H9 (cell line): Measurements from ENCODE around the gene GLS2. TPM values are rescaled to one million over a fixed set of nuclear protein-coding genes. Genes with fewer than 3 reads are reported as not detected.

Source experiments
- DNase-seq: peaks from one replicate; pipeline ENCODE4 v3.0.0-alpha.2; 2017
- H2AFZ ChIP-seq: one replicate; pipeline ENCODE4 v1.6.1; 2013; ENCODE audit warnings: mild to moderate bottlenecking, low read length, control low read depth, moderate library complexity
- H2AK5ac ChIP-seq: 2 replicates; pipeline ENCODE4 v1.6.1; 2013; ENCODE audit warnings: low read length, control low read depth, mixed read lengths; ENCODE audit not compliant: insufficient read length
- H2BK120ac ChIP-seq: one replicate; pipeline ENCODE4 v1.6.1; 2013; ENCODE audit warnings: low read depth, mild to moderate bottlenecking, low read length, control low read depth, inconsistent platforms; ENCODE audit not compliant: poor library complexity, severe bottlenecking
- H2BK12ac ChIP-seq: 2 replicates; pipeline ENCODE4 v1.6.1; 2013; ENCODE audit warnings: low read length, control low read depth, mixed read lengths, low read depth; ENCODE audit not compliant: insufficient read length
- H2BK15ac ChIP-seq: 2 replicates; pipeline ENCODE4 v1.6.1; 2013; ENCODE audit warnings: low read depth, low read length, control low read depth
- H2BK20ac ChIP-seq: one replicate; pipeline ENCODE4 v1.6.1; 2013; ENCODE audit warnings: low read depth, mild to moderate bottlenecking, low read length, control low read depth, inconsistent platforms; ENCODE audit not compliant: poor library complexity, severe bottlenecking
- H2BK5ac ChIP-seq: 2 replicates; pipeline ENCODE4 v1.6.1; 2013; ENCODE audit warnings: low read length, control low read depth, mixed read lengths; ENCODE audit not compliant: insufficient read length
- H3K14ac ChIP-seq: 2 replicates; pipeline ENCODE4 v1.6.1; 2013; ENCODE audit warnings: low read length, control low read depth; ENCODE audit not compliant: insufficient read depth
- H3K18ac ChIP-seq: 2 replicates; pipeline ENCODE4 v1.6.1; 2013; ENCODE audit warnings: low read depth, mild to moderate bottlenecking, mixed read lengths, low read length, control low read depth; ENCODE audit not compliant: insufficient read length
- H3K23ac ChIP-seq: 2 replicates; pipeline ENCODE4 v1.6.1; 2013; ENCODE audit warnings: low read length, control low read depth, mixed read lengths, low read depth; ENCODE audit not compliant: insufficient read length
- H3K23me2 ChIP-seq: 2 replicates; pipeline ENCODE4 v1.6.1; 2013; ENCODE audit warnings: low read depth, mild to moderate bottlenecking, mixed read lengths, low read length, control low read depth; ENCODE audit not compliant: insufficient read length, poor library complexity, severe bottlenecking
- H3K27ac ChIP-seq: 2 replicates; pipeline ENCODE4 v1.5.1; 2013; ENCODE audit warnings: low read length, control low read depth, mixed read lengths, low read depth; ENCODE audit not compliant: insufficient read length
- H3K27me3 ChIP-seq: 2 replicates; pipeline ENCODE4 v1.6.1; 2013; ENCODE audit warnings: low read length, control low read depth, inconsistent platforms; ENCODE audit not compliant: insufficient read depth
- H3K4ac ChIP-seq: 2 replicates; pipeline ENCODE4 v1.6.1; 2013; ENCODE audit warnings: low read depth, mild to moderate bottlenecking, control low read depth, inconsistent platforms, low read length, moderate library complexity
- H3K4me1 ChIP-seq: 2 replicates; pipeline ENCODE4 v1.6.1; 2013; ENCODE audit warnings: low read length, control low read depth, inconsistent platforms; ENCODE audit not compliant: insufficient read depth
- H3K4me2 ChIP-seq: 2 replicates; pipeline ENCODE4 v1.6.1; 2013; ENCODE audit warnings: low read length, control low read depth, mixed read lengths; ENCODE audit not compliant: insufficient read length, insufficient read depth
- H3K56ac ChIP-seq: 2 replicates; pipeline ENCODE4 v1.6.1; 2013; ENCODE audit warnings: low read depth, mild to moderate bottlenecking, mixed read lengths, low read length, control low read depth; ENCODE audit not compliant: insufficient read length
- H3K79me1 ChIP-seq: 2 replicates; pipeline ENCODE4 v1.6.1; 2013; ENCODE audit warnings: low read depth, mild to moderate bottlenecking, moderate library complexity, low read length, control low read depth, inconsistent platforms; ENCODE audit not compliant: insufficient read depth, poor library complexity, severe bottlenecking
- H3K79me2 ChIP-seq: 2 replicates; pipeline ENCODE4 v1.6.1; 2013; ENCODE audit warnings: low read length, control low read depth, inconsistent platforms; ENCODE audit not compliant: insufficient read depth
- H3K9ac ChIP-seq: 2 replicates; pipeline ENCODE4 v1.6.1; 2013; ENCODE audit warnings: low read length, control low read depth, mixed read lengths; ENCODE audit not compliant: insufficient read length; ENCODE audit errors: extremely low read depth
- H3K9me3 ChIP-seq: one replicate; pipeline ENCODE4 v1.6.1; 2013; ENCODE audit warnings: low read depth, low read length, inconsistent platforms; ENCODE audit not compliant: control insufficient read depth
- H3T11ph ChIP-seq: one replicate; pipeline ENCODE4 v1.6.1; 2013; ENCODE audit warnings: mild to moderate bottlenecking, low read length, control low read depth, inconsistent platforms
- H4K20me1 ChIP-seq: one replicate; pipeline ENCODE4 v1.6.1; 2013; ENCODE audit not compliant: control insufficient read depth, insufficient read length, insufficient read depth
- H4K5ac ChIP-seq: 2 replicates; pipeline ENCODE4 v1.6.1; 2013; ENCODE audit warnings: low read depth, mild to moderate bottlenecking, mixed read lengths, low read length, control low read depth; ENCODE audit not compliant: insufficient read length
- H4K8ac ChIP-seq: replicated peaks from 2 replicates; pipeline ENCODE4 v1.6.1; 2013; ENCODE audit warnings: low read length, control low read depth, mixed read lengths, low read depth; ENCODE audit not compliant: insufficient read length
- H4K91ac ChIP-seq: 2 replicates; pipeline ENCODE4 v1.6.1; 2013; ENCODE audit warnings: low read depth, mild to moderate bottlenecking, moderate library complexity, mixed read lengths, low read length, control low read depth; ENCODE audit not compliant: insufficient read length
- H3K27ac Mint-ChIP-seq, 3 experiments: 2 replicates in 2 of 3; 3 replicates in 1 of 3; pipeline ENCODE4 v1.8.0; 2020 to 2021; ENCODE audit warnings: mixed read lengths in 3 of 3, mild to moderate bottlenecking in 1 of 3, moderate library complexity in 1 of 3
- H3K27me3 Mint-ChIP-seq: 2 replicates; pipeline ENCODE4 v1.8.0; 2021; ENCODE audit warnings: low read depth, mild to moderate bottlenecking, moderate library complexity, mixed read lengths
- H3K36me3 Mint-ChIP-seq, 3 experiments: 2 replicates in 2 of 3; 3 replicates in 1 of 3; pipeline ENCODE4 v1.8.0; 2020 to 2021; ENCODE audit warnings: low read depth in 3 of 3, mixed read lengths in 3 of 3; ENCODE audit not compliant: insufficient read depth in 1 of 3
- H3K4me1 Mint-ChIP-seq, 2 experiments: 2 replicates each; pipeline ENCODE4 v1.8.0; 2020; ENCODE audit warnings: mixed read lengths in 2 of 2
- H3K4me3 Mint-ChIP-seq, 2 experiments: 2 replicates in 1 of 2; 3 replicates in 1 of 2; pipeline ENCODE4 v1.8.0; 2020 to 2021; ENCODE audit warnings: mild to moderate bottlenecking in 2 of 2, mixed read lengths in 2 of 2, moderate library complexity in 1 of 2
- H3K9me3 Mint-ChIP-seq, 2 experiments: 2 replicates in 1 of 2; 3 replicates in 1 of 2; pipeline ENCODE4 v1.8.0; 2020; ENCODE audit warnings: mild to moderate bottlenecking in 2 of 2, mixed read lengths in 2 of 2, moderate library complexity in 1 of 2
- WGBS: extraction: QIAGEN DNeasy Blood & Tissue Kit; methylation state at CpG from one replicate; pipeline ENCODE4 v1.1.7; 2013; ENCODE audit warnings: missing lambda C conversion rate, low lambda C conversion rate, mixed read lengths; ENCODE audit not compliant: insufficient read length; ENCODE audit errors: extremely low coverage; 5-methylcytosine and 5-hydroxymethylcytosine counted together
- long read RNA-seq: library from polyadenylated mRNA; unstranded; transcript quantifications from one replicate; pipeline ENCODE4 v2.0.0, GENCODE V29; 2020
- total RNA-seq: library from RNA; stranded (reverse); gene quantifications from 2 replicates; pipeline ENCODE4 v1.2.1, GENCODE V29; 2021
- TF ChIP-seq, protein P1 (sequence below): fragments of 200-600 bp; sonication (generic); conservative IDR thresholded peaks from 3 replicates; pipeline ENCODE4 v1.8.0; 2021; ENCODE audit warnings: antibody characterized with exemption, mild to moderate bottlenecking

The GLS2 gene
- total RNA-seq: 15.9 and 17.0 TPM in 2 replicates
- long read RNA-seq, transcript GLS2-217 (17 exons, 2,518 nt): minor isoform, 22 of 174 reads
- long read RNA-seq, transcript GLS2-201 (18 exons, 2,623 nt): major isoform, 97 of 174 reads
- long read RNA-seq, partial matches to known transcripts: 3 of 174 reads
- long read RNA-seq, other reads (novel, unspliced or antisense): 50 of 174 reads

- Histone ChIP-seq H4K20me1 (no peaks in the 10 kb centered on the region), H4K8ac (no peak within 1 kb of the TSS), H3K14ac (peak within 1 kb of the TSS; percentile 87; the same call in 1 of the 2 replicates), H3K27ac (no peak within 1 kb of the TSS), H3K56ac (no peak within 1 kb of the TSS), H3K79me1 (no peaks in the 10 kb centered on the region), H2BK5ac (no peak within 1 kb of the TSS), H2AFZ (peak within 1 kb of the TSS; percentile 17), H3K23ac (no peak within 1 kb of the TSS), H2AK5ac (no peak within 1 kb of the TSS), H3K27me3 (peaks cover 22% of the 10 kb centered on the region; the same call in 1 of the 2 replicates), H3K9me3 (no peaks in the 10 kb centered on the region), H3K18ac (peak within 1 kb of the TSS; percentile 85), H3K4me2 (peak within 1 kb of the TSS; percentile 85), H4K5ac (no peak within 1 kb of the TSS), H2BK20ac (no peak within 1 kb of the TSS), H2BK12ac (no peak within 1 kb of the TSS), H2BK120ac (no peak within 1 kb of the TSS), H3K9ac (peak within 1 kb of the TSS; percentile 69), H3K4me1 (no peaks in the 10 kb centered on the region), H3T11ph (no peak within 1 kb of the TSS), H4K91ac (no peak within 1 kb of the TSS), H2BK15ac (no peak within 1 kb of the TSS), H3K4ac (no peak within 1 kb of the TSS), H3K23me2 (peaks cover 11% of the 10 kb centered on the region), H3K79me2 (no peaks in the 10 kb centered on the region)
- peak within 1 kb of the TSS in 1 of 3 experiments; percentile 88; a peak in 2 of 7 replicates for H3K27ac Mint-ChIP-seq
- TF ChIP-seq, protein P1, sequence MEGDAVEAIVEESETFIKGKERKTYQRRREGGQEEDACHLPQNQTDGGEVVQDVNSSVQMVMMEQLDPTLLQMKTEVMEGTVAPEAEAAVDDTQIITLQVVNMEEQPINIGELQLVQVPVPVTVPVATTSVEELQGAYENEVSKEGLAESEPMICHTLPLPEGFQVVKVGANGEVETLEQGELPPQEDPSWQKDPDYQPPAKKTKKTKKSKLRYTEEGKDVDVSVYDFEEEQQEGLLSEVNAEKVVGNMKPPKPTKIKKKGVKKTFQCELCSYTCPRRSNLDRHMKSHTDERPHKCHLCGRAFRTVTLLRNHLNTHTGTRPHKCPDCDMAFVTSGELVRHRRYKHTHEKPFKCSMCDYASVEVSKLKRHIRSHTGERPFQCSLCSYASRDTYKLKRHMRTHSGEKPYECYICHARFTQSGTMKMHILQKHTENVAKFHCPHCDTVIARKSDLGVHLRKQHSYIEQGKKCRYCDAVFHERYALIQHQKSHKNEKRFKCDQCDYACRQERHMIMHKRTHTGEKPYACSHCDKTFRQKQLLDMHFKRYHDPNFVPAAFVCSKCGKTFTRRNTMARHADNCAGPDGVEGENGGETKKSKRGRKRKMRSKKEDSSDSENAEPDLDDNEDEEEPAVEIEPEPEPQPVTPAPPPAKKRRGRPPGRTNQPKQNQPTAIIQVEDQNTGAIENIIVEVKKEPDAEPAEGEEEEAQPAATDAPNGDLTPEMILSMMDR: no peak
- peaks cover 11 to 13% of the 10 kb centered on the region in 2 experiments for H3K4me1 Mint-ChIP-seq
- H3K4me3 Mint-ChIP-seq: peak within 1 kb of the TSS; percentile 75 to 95
- peaks cover 3 to 8% (median 3%) of the 10 kb centered on the region in 3 experiments; a peak in 5 of 7 replicates for H3K36me3 Mint-ChIP-seq
- peaks cover 15 to 18% of the 10 kb centered on the region in 2 experiments for H3K9me3 Mint-ChIP-seq
- WGBS: no CpG with 5 or more reads among the region's 59 CpGs
- H3K27me3 Mint-ChIP-seq: peaks cover 59% of the 10 kb centered on the region
- DNase-seq: peak; percentile 93
Observed at GRCh38 chr12:56488041-56488955, at the start of gene GLS2. Gene GLS2, minus strand, starts transcription at chr12:56488161. Its CDS starts 43 bp downstream, at chr12:56488118.
